ENCODE results near the gene ZNF800.

ZNF800 gene

DNA sequence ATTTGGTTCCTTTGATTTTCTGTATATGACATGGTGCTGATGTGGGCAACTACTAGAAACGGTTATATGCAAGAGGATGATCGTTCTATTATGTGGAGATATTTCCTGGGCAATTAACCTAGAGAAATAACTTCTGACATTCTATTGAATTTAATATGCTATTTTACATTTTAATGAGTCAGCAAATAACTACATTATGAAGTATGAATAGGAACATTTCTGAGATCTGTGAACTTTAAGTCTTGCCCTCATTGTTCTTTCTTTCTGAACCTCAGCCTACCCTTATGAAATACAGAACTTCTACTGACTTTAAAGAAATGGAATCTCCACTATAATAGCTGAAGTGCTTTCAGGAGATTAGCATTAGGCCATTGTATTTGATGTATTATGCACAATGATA is 59.6 kb downstream of the ZNF800 start:
- ATAC-seq, result no peak
- TF ChIP-seq CSDC2 (CRISPR knock-in tag; IDR thresholded peaks at IDR 0.05) (no peak), ZNF8 (CRISPR knock-in tag; IDR thresholded peaks at IDR 0.05) (no peak), ARNTL (CRISPR knock-in tag; IDR thresholded peaks at IDR 0.05; ENCODE audit: borderline replicate concordance, low read depth) (no peak), PATZ1 (CRISPR knock-in tag; IDR thresholded peaks at IDR 0.05; ENCODE audit: borderline replicate concordance) (no peak), ZNF70 (CRISPR knock-in tag; IDR thresholded peaks at IDR 0.05) (no peak)

- ATAC-seq, result no peak
- no peak for TF ChIP-seq ZNF70 (CRISPR knock-in tag; IDR thresholded peaks at IDR 0.05)
Observed at GRCh38 chr7:127330070-127330469, 62.4 kb downstream of the ZNF800 start.

DNA sequence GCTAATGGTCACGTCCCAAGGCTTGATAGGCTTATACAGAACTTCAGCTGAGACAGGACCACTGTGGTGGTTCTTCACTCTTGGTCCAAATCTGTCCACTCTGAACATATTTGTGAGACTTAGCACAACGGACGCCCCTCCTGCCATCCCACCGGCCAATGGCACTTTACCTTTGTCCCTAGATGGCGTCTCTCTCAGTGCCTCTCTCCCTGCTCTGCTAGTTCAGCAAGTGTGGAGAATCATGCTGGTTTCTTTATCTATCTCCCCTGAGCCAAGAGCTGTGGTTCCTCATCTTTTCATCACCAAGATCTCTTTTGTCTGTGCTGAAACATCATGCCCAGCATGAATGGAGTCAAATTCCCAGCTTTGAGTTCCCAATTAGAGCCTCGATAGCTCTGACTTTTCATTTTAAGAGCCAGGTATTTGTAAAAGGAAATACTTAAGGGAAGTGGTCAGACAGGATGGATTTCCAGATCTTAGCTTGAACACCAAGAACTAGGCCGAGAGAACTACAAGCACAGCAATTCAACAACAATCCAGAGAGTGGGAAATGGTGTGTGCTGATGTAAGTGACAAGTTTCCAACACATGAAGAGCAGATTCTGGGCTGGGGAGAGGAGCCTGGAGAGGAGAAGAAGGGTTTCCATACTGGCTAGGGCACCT is 69.5 kb downstream of the ZNF800 start:
- no peak for ATAC-seq
- no peak for TF ChIP-seq ZFP30 (CRISPR knock-in tag; IDR thresholded peaks at IDR 0.05)
- TF ChIP-seq POU6F1 (CRISPR knock-in tag; IDR thresholded peaks at IDR 0.05; ENCODE audit: borderline replicate concordance, low read depth), result no peak
- TF ChIP-seq PATZ1 (CRISPR knock-in tag; IDR thresholded peaks at IDR 0.05; ENCODE audit: borderline replicate concordance), result no peak
- TF ChIP-seq TOX (CRISPR knock-in tag; IDR thresholded peaks at IDR 0.05; ENCODE audit: borderline replicate concordance), result no peak
- no peak for TF ChIP-seq BACH2 (CRISPR knock-in tag; IDR thresholded peaks at IDR 0.05; ENCODE audit: borderline replicate concordance)
- no peak for TF ChIP-seq CSRNP3 (CRISPR knock-in tag; IDR thresholded peaks at IDR 0.05)
- no peak for TF ChIP-seq ARNTL (CRISPR knock-in tag; IDR thresholded peaks at IDR 0.05; ENCODE audit: borderline replicate concordance, low read depth)
- TF ChIP-seq GLIS3 (CRISPR knock-in tag; IDR thresholded peaks at IDR 0.05), result no peak
- TF ChIP-seq ZC3H10 (CRISPR knock-in tag; IDR thresholded peaks at IDR 0.05), result no peak
- no peak for TF ChIP-seq OSR1 (CRISPR knock-in tag; IDR thresholded peaks at IDR 0.05)
- no peak for TF ChIP-seq ZNF565 (CRISPR knock-in tag; conservative IDR thresholded peaks at IDR 0.05; ENCODE audit: low read depth)
- TF ChIP-seq, protein P1, sequence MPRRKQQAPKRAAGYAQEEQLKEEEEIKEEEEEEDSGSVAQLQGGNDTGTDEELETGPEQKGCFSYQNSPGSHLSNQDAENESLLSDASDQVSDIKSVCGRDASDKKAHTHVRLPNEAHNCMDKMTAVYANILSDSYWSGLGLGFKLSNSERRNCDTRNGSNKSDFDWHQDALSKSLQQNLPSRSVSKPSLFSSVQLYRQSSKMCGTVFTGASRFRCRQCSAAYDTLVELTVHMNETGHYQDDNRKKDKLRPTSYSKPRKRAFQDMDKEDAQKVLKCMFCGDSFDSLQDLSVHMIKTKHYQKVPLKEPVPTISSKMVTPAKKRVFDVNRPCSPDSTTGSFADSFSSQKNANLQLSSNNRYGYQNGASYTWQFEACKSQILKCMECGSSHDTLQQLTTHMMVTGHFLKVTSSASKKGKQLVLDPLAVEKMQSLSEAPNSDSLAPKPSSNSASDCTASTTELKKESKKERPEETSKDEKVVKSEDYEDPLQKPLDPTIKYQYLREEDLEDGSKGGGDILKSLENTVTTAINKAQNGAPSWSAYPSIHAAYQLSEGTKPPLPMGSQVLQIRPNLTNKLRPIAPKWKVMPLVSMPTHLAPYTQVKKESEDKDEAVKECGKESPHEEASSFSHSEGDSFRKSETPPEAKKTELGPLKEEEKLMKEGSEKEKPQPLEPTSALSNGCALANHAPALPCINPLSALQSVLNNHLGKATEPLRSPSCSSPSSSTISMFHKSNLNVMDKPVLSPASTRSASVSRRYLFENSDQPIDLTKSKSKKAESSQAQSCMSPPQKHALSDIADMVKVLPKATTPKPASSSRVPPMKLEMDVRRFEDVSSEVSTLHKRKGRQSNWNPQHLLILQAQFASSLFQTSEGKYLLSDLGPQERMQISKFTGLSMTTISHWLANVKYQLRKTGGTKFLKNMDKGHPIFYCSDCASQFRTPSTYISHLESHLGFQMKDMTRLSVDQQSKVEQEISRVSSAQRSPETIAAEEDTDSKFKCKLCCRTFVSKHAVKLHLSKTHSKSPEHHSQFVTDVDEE (CRISPR knock-in tag; IDR thresholded peaks at IDR 0.05), result no peak
- no peak for TF ChIP-seq CSDC2 (CRISPR knock-in tag; IDR thresholded peaks at IDR 0.05)
- no peak for TF ChIP-seq ISL1 (CRISPR knock-in tag; IDR thresholded peaks at IDR 0.05)
- TF ChIP-seq RARB (CRISPR knock-in tag; IDR thresholded peaks at IDR 0.05), result no peak

DNA sequence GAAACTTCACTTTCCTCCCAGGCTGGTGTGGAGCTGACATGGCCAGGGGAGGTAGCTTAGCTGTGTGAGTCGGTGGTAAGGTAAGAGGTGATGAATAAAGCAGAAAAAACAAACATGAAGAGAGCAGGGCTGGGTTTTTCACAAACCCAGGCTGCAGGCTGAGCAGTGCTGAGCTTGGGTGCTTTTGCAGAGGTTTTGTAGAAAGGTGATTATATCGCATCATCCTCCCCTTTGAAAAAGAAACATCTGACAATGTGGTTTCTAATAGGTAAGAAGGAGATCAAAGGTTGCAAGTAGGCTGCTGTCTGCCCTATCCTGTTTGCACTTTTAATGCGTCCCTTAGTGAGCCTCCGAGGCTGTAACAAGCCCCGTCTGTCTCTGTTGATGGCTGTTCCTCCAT is 70.2 kb downstream of the ZNF800 start:
- no peak for TF ChIP-seq ZNF8 (CRISPR knock-in tag; IDR thresholded peaks at IDR 0.05)
- no peak for ATAC-seq
